HL-60 (cell line): ENCODE results near the gene KISS1R.
"Not testable (repeated sequence)": the region's sequence is repeated elsewhere in the genome, so short reads cannot be mapped to it uniquely, and the experiment has no call there.

Experiments
- DNase-seq, 2 experiments: peaks; one replicate each; pipeline ENCODE4 v3.0.0-alpha.2; 2010 to 2020; ENCODE audit warnings: low read depth in 1 of 2, low spot score in 1 of 2
- H3K27ac ChIP-seq: fragments of 250-450 bp; sonication (Bioruptor Pico); replicated peaks from 2 replicates; pipeline ENCODE4 v1.5.1; 2020; ENCODE audit warnings: mild to moderate bottlenecking, moderate library complexity
- H3K27me3 ChIP-seq: fragments of 250-450 bp; sonication (Bioruptor Pico); 2 replicates; pipeline ENCODE4 v1.5.1; 2021; ENCODE audit warnings: mild to moderate bottlenecking, moderate library complexity; ENCODE audit not compliant: insufficient read depth, poor library complexity, severe bottlenecking
- H3K4me3 ChIP-seq: replicated peaks from 2 replicates; pipeline ENCODE4 v1.5.1; 2011; ENCODE audit warnings: mild to moderate bottlenecking, control low read depth, low read length; ENCODE audit not compliant: insufficient read depth
- CTCF ChIP-seq: IDR thresholded peaks from one replicate; pipeline ENCODE4 v1.5.1; 2011; ENCODE audit warnings: low read length, control low read depth, inconsistent platforms; ENCODE audit not compliant: insufficient read depth
- GABPA ChIP-seq: IDR thresholded peaks from 2 replicates; pipeline ENCODE4 v1.6.1; 2012; ENCODE audit warnings: low read depth
- POLR2AphosphoS5 ChIP-seq: IDR thresholded peaks from 2 replicates; pipeline ENCODE4 v1.6.1; 2012; ENCODE audit warnings: low read depth
- REST ChIP-seq: IDR thresholded peaks from 2 replicates; pipeline ENCODE4 v1.6.1; 2012; ENCODE audit warnings: low read depth; ENCODE audit not compliant: insufficient replicate concordance
- SPI1 ChIP-seq: IDR thresholded peaks from 2 replicates; pipeline ENCODE4 v1.6.1; 2012; ENCODE audit warnings: low read depth, mild to moderate bottlenecking, borderline replicate concordance

Gene KISS1R

GRCh38 chr19:876780-877314, 40.3 kb upstream of the KISS1R start:
- DNase-seq, result no peak
- Histone ChIP-seq H3K27me3 (no peaks in the 10 kb centered on the region), H3K27ac (no peak overlapping the region), H3K4me3 (no peak overlapping the region)
- TF ChIP-seq POLR2AphosphoS5 (no peak), GABPA (no peak), REST (no peak), SPI1 (no peak), CTCF (no peak)

- not testable (repeated sequence) for H3K4me3 ChIP-seq, H3K27ac ChIP-seq, DNase-seq, H3K27me3 ChIP-seq
These were observed 39.0 kb upstream of the KISS1R start for GRCh38 chr19:877992-878660.

GRCh38 chr19:878751-879561, 38.2 kb upstream of the KISS1R start:
- not testable (repeated sequence) for H3K4me3 ChIP-seq, H3K27me3 ChIP-seq, DNase-seq, H3K27ac ChIP-seq

- no peaks in the 10 kb centered on the region for H3K27me3 ChIP-seq
- no peak overlapping the region for H3K4me3 ChIP-seq
- no peak for TF ChIP-seq GABPA
- TF ChIP-seq REST, result no peak
- no peak for TF ChIP-seq POLR2AphosphoS5
- no peak for TF ChIP-seq CTCF
- no peak for TF ChIP-seq SPI1
- no peak for DNase-seq
- H3K27ac ChIP-seq, result no peak overlapping the region
These were observed 37.3 kb upstream of the KISS1R start for GRCh38 chr19:879711-880438.
